A549 (cell line): ENCODE results near the gene SH3PXD2B.

Source experiments
- CEBPB ChIP-seq, 2 experiments: fragments of >200 bp in 1 of 2; sonication (Bioruptor Twin) in 1 of 2; formaldehyde crosslinking in 1 of 2; IDR thresholded peaks; 2 replicates each; pipeline ENCODE4 v1.6.1; 2012 to 2016
- FOSL2 ChIP-seq, 2 experiments: fragments of 450-650 bp in 1 of 2; fragments of >200 bp in 1 of 2; sonication (Bioruptor Twin) in 1 of 2; formaldehyde crosslinking; IDR thresholded peaks; 2 replicates each; pipeline versions ENCODE4 v1.5.0 to v1.6.1; 2016 to 2020; ENCODE audit warnings: mild to moderate bottlenecking in 1 of 2, moderate library complexity in 1 of 2
- FOXS1 ChIP-seq: fragments of 250-450 bp; sonication (Bioruptor Pico); IDR thresholded peaks from 2 replicates; pipeline ENCODE4 v1.5.0; 2020; ENCODE audit warnings: mild to moderate bottlenecking, moderate library complexity
- RAD21 ChIP-seq, 2 experiments: fragments of >200 bp in 1 of 2; sonication (Bioruptor Twin) in 1 of 2; formaldehyde crosslinking in 1 of 2; IDR thresholded peaks in 1 of 2; conservative IDR thresholded peaks in 1 of 2; 2 replicates in 1 of 2; 3 replicates in 1 of 2; pipeline ENCODE4 v1.6.1; 2012 to 2018; ENCODE audit warnings: inconsistent platforms in 1 of 2
- RFX5 ChIP-seq: fragments of 450-650 bp; IDR thresholded peaks from 2 replicates; pipeline ENCODE4 v1.7.1; 2014; ENCODE audit warnings: antibody characterized with exemption, mild to moderate bottlenecking, moderate library complexity
- TP53 ChIP-seq: fragments of 250-450 bp; sonication (Bioruptor Pico); IDR thresholded peaks from 2 replicates; pipeline ENCODE4 v1.5.0; 2021; ENCODE audit warnings: mild to moderate bottlenecking, moderate library complexity
- TF ChIP-seq, protein P1 (sequence below): fragments of >200 bp; sonication (Bioruptor Twin); formaldehyde crosslinking; IDR thresholded peaks from 3 replicates; pipeline ENCODE4 v1.5.1; 2016

DNA sequence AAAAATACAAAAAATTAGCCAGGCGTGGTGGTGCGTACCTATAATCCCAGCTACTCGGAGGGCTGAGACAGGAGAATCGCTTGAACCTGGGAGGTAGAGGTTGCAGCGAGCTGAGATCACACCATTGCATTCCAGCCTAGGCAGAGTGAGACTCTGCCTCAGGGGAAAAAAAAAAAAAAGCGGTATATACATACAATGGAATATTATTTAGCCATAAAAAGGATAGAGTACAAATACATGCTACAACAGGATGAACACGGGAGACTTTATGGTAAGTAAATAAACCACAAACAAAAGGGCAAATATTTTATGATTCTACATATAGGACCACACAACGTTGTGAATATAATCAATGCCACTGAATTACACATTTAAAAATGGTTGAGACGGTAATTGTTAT lies 176.0 kb downstream of the SH3PXD2B start:
- TF ChIP-seq, protein P1, sequence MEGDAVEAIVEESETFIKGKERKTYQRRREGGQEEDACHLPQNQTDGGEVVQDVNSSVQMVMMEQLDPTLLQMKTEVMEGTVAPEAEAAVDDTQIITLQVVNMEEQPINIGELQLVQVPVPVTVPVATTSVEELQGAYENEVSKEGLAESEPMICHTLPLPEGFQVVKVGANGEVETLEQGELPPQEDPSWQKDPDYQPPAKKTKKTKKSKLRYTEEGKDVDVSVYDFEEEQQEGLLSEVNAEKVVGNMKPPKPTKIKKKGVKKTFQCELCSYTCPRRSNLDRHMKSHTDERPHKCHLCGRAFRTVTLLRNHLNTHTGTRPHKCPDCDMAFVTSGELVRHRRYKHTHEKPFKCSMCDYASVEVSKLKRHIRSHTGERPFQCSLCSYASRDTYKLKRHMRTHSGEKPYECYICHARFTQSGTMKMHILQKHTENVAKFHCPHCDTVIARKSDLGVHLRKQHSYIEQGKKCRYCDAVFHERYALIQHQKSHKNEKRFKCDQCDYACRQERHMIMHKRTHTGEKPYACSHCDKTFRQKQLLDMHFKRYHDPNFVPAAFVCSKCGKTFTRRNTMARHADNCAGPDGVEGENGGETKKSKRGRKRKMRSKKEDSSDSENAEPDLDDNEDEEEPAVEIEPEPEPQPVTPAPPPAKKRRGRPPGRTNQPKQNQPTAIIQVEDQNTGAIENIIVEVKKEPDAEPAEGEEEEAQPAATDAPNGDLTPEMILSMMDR = no peak
- TF ChIP-seq RFX5 (no peak), FOXS1 (CRISPR knock-in tag) (no peak), FOSL2 (IDR thresholded peaks at IDR 0.05) (no peak), FOSL2 (CRISPR knock-in tag; IDR thresholded peaks at IDR 0.05) (no peak), CEBPB (IDR thresholded peaks at IDR 0.05) (no peak), RAD21 (conservative IDR thresholded peaks at IDR 0.05 in 1 of 2, IDR thresholded peaks at IDR 0.05 in 1 of 2) (no peak), TP53 (CRISPR knock-in tag) (no peak)
